NCI-H1436 (cell line): Measurements from ENCODE around the gene SERPINB5.

ENCODE experiments used
- DNase-seq: peaks from one replicate; lab custom pipeline; 2025; lab: John Stamatoyannopoulos, UW

SERPINB5 gene

DNA sequence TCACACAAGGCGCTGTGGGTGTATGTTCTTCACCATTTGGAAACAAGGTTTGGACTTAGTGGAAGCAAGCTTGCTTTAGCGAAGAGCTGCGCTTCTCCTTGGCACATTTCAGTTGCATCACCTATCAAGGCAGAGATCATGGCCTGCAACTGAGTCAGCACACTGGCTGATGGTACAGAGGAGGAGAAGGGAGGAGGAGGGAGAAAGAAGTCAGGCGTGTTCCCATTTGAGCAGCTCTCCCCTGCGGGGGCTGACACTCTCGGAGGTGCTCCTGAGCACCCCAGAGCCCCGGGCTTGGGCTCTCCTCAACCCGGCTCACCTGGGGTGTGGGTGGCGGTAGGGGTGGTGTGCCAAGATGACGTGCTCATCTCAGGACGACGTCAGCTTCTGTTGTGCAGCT, 6.0 kb upstream of the SERPINB5 start:
- no peak for DNase-seq

DNA sequence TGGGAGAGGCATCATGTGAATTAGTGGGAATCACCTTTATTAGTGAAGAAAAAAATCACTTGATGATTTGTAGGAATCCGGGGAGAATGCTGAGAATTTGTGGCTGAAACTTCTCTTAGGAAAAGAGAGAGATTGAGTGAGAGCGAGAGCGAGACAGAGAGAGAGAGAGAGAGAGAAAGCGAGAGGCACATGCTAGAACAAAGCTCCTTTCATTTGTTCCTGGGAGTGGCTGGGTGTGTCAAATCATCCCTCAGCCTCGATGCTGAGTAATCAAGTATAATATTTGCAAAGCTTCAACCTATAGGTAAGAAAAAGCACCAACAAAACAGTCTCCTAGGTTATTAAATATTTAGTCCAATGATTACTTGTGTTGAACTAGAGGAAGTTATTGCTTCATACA, 4.4 kb upstream of the SERPINB5 start:
- no peak for DNase-seq

DNA sequence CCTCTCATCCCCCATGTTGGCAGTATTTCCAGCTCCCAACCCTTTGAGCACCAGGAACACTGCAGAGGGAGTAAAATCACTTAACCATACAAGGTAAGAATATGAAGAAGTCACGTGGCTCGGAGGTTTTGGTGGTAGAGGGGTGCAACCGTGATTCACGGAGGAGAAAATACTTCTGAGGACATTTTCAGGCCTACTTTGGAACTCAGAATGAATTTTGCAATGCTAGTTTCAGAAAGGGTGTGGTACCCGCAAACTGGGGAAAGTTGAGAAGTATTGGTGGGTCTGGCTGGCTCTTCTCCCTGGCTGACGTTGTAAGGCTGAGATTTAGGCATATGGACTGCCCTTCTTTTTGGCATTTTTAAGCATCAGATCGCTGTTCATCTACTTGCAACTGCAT, 442 bp downstream of the SERPINB5 start:
- no peak for DNase-seq

DNA sequence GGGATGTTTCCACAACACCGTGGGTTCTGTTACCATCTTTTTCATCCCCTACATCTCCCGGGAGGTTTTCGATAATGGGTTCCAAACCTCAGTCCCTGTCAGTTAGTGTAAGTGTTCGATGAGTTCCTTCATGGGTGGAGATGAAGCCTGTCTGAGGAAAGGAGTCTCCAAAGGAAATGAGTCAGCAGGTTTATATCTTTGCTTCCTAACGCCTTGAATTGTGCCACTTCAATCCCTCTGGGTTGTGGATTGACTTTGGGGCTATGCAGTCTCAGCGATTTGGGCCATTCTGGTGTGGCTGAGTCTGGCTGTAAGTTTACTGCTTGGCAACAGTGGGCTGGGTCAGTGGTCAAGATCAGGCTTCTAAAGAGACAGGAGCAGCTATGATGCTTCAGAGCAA, 1.2 kb downstream of the SERPINB5 start:
- no peak for DNase-seq

GRCh38 chr18:63479826-63480225, 3.1 kb downstream of the SERPINB5 start:
- no peak for DNase-seq

DNA sequence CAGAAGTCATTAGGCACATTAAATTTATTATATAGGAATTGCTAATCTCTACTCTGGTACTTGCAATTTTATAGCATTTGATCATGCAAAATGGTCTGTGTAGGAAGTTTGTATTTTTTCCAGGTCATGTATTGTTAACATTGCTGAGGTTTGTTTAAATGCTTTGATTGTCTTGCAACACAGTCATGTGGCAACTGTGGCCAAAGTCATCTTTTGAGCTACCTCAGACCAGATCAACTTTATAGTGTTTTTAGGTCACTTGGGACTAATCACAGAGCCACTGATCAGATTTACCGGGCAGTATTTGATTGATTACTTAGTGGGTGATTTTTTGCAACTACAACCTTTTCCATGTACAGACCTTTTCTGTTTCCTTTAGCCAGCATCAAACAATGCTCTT, 3.7 kb downstream of the SERPINB5 start:
- no peak for DNase-seq

- no peak for DNase-seq
Observed at GRCh38 chr18:63480915-63481314, 4.2 kb downstream of the SERPINB5 start.

GRCh38 chr18:63487676-63488075, 10.9 kb downstream of the SERPINB5 start:
- no peak for DNase-seq

DNA sequence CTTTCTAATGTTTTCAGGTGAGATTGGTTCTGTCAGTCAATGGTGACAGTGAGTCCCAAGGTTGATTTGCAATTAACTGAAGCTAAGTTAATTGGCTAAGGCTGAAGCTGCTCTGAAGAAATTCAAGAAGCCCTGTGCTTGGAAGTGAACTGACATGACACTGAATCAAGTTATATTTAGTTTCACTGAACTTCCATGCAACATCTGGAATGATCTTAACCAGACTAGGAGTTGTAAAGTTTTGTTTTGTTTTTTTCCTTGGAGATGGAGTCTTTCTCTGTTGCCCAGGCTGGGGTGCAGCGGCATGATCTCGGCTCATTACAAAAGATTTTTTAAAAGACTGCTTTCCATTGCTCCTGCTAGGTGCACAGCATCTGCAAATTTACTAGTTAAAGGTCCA, 11.4 kb downstream of the SERPINB5 start:
- no peak for DNase-seq

GRCh38 chr18:63492851-63493250, 16.1 kb downstream of the SERPINB5 start:
- no peak for DNase-seq

DNA sequence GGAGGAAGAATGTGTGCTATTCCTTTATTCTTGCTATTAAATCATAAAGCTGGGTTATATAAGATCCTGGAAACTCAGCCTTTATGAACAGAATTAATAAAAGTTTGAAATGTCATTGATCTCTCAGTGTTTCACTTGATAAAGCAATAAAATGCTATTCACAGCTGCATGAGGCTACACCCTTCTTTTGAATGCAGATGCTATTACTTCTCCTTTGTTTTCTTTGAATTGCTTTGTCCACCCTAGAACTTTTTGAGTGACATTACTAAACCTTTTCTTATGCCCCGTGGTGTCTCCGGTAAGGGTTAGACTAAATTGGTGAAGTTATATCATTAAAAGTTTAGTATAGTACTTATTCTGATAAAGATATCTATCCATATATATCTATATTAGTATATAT, 18.9 kb downstream of the SERPINB5 start:
- no peak for DNase-seq

DNA sequence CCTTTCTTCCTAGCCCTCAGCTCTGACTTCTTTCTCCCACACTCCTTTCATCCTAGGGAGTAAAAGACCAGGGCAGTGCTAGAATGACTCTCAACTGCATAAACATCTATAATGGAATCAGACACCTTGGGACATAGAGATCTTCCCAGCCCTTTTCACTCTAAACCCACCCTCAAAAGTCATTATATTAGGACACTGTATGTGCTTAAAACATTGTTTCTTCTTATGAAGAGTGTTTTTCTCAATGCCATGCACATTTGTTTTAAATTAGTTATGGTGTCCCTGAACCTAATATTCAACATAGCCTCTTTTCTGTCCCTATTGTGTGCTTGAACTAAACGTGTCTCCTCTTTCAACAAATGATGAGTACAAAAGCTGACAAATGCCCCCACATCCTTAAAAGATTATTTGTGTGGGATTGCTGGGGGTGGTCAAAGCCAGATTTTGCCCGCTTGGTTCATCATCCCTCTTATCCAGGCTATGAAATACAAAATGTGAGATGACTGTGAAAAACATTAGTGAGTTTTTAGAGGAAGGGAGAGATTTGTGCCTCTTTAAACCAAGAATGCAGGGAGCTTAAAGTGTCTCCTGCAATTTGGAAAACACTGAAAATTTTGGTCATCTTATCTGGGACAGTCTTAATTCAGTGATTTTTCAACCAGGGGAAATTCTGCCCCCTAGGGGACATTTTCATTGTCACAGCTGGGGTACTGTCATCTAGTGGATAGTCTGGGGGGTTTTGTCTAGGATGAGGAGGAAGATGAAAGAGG, 29.0 kb downstream of the SERPINB5 start:
- no peak for DNase-seq

GRCh38 chr18:63506336-63506646, 29.5 kb downstream of the SERPINB5 start:
- DNase-seq: no peak

GRCh38 chr18:63508596-63508995, 31.8 kb downstream of the SERPINB5 start:
- no peak for DNase-seq

GRCh38 chr18:63511285-63511684, 34.5 kb downstream of the SERPINB5 start:
- no peak for DNase-seq

DNA sequence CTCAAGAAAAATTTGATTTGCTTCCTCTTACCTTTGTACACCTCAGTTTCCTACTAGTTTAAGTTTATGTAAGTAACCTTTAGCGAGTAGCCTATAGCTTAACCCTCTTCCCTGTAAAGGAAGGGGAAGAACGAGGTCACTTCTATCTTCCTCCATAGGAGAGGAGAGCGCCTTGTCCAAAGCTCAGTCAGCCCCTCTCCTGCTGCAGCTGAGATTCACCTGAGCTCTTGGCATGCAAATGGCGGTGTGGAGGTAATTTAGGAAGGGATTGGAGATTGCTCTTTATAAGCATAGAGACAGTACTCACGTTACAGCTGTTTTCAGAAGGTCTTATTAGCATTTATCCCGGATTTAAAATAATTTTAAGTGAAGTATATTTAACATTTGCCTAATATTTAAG, 37.6 kb downstream of the SERPINB5 start:
- no peak for DNase-seq

DNA sequence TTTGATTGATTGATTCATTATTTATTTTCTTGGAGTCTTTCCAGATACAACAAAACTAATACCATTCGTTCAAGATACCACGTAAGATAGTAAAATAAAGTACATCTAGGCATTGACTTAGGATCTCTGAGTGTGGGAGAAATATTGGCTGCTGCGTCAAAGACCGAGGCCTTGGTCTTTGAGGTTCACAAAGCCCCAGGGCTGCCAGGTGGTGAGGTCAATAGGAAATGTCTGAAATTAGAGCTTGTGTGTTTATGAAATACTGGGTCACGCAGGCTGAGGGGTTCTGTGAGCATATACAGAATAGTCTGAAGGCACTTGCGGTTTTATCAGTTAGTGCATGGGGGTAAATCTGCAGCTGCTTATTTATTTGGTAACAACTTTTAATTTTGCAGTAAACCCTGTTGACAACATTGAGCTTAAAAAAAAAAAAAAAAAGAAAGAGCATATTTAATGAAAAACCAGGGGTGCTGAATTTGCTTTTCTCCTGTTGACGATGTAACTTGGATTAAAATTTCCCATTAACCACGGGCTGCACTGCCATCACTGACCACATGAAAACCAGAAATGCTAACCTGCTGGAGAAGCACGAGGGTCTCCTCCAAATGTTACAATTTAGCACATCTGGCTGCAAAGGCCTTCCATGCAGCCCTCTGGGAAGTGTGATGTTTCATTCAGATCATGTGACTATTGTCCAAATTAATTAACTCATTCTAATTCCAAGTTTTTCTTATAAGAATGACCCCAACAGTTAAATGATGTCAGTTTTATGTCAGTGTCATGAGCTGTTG, 38.3 kb downstream of the SERPINB5 start:
- no peak for DNase-seq

- DNase-seq: no peak
Observed at GRCh38 chr18:63515801-63516200, 39.0 kb downstream of the SERPINB5 start.

DNA sequence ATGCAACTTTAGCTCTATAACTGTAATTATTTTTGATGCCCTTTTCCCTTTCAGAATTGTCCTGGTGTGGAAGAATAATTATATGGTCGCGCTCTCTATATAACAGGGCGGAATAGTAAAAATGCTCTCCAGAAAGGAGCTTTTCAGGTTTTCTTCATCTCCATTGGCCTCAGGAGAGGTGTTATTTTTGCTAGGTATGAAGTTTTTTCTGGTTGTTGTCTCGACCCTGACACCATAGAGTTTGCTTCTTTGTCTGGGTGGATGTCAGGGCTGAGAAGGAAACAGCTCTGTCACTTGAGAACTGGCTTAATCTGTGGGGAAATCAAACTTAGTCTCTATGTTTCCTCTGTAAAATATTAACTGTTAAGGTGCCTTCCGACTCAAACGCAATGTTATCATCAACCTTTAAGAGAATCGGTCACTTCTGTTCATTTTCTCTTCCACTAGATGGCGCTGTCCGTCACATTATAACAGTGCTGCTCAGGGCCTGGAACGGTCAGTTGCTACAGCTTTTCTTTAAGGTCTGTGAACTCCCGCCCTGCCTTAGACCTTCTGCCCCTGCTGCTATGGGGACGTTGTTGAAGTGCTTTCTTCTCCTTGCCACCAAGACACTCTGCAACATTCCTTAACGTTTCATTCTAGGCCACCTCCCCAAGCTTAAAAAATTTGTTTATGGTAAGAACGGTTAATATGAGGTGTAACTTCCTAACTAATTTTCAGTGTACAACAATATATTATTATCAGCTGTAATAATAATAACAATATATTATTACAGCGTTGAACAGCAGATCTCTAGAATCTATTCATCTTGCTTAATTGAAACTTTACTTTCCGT, 41.6 kb downstream of the SERPINB5 start:
- DNase-seq: peak; percentile 68

GRCh38 chr18:63520053-63520685, 43.4 kb downstream of the SERPINB5 start:
- DNase-seq: no peak

DNA sequence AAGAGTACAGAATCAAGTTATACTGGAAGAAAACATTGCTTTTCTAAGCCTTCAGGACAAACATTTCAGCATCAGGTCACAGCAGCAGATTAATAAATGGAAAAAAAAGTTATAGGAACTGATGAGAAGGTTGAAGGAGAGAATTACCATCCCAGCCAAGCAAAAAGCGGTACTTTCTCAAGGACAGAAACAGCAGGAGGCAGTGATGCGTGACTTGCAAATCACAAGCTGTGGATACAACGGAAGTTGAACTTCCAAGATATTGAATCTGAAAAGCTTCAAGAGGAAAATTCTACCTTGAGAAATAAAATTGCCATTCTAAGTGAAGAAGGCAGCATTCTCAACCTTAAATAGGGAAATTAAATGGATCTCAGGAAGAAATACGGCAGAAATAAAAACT, 46.9 kb downstream of the SERPINB5 start:
- DNase-seq: no peak

- DNase-seq: no peak
Observed at GRCh38 chr18:63527251-63527650, 50.5 kb downstream of the SERPINB5 start.
